HG02588 (cell line): ENCODE results near the gene OR4L1.
"Not testable (repeated sequence)": the region's sequence is repeated elsewhere in the genome, so short reads cannot be mapped to it uniquely, and the experiment has no call there.

Source experiments
- ATAC-seq: cut with Tn5 transposase; IDR thresholded peaks from one replicate; pipeline ENCODE4 v1.9.1; 2021; ENCODE audit warnings: mild to moderate bottlenecking, moderate library complexity; ENCODE audit not compliant: unreplicated experiment

Gene OR4L1, protein sequence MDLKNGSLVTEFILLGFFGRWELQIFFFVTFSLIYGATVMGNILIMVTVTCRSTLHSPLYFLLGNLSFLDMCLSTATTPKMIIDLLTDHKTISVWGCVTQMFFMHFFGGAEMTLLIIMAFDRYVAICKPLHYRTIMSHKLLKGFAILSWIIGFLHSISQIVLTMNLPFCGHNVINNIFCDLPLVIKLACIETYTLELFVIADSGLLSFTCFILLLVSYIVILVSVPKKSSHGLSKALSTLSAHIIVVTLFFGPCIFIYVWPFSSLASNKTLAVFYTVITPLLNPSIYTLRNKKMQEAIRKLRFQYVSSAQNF

DNA sequence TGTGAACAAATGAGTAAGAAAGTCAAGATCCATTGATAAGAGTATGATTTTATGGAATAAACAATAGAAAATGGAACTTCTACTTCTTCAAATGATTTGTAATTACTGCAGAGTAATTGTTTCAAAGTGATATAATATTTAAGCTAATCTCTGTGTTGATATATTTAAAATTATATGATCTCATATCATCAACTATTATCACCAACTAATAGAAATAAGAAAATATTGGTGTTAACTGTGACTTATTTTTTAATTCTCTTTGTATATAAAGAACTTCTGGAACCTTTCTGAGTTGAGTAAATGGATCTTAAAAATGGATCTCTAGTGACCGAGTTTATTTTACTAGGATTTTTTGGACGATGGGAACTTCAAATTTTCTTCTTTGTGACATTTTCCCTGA, at the start of gene OR4L1:
Gene OR4L1 (plus strand): TSS at position 301 of the 400 bp plus-strand sequence. CDS start 0 bp downstream, at position 301.
- ATAC-seq = no peak

DNA sequence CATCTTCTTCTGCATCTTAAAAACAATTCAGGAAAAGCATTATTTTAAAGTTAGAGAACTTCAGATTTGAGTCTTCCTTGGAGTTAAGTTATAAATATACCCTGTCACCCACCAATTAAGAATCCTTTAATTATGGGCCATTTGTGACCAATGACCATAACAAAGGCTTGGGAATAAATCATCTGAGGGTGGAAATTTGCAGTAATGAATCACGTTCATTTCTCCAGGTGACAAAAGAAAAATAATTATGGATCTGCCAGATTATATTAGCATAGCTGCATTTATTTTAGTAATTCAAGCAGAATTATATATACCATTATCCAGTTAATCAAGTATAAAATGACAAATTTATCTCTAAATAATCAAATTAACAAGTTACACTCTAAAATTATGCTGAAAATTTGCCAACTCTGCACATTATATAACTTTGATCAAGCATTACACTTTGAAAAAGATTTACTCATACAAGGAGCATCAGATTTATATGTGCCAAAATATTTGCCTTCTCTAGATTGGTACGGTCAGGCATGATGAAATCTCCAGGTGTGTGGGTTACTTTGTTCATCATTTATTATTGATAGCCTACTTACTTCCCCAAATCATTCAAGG, 40.5 kb upstream of the OR4L1 start, which contains the start of gene OR4K14:
Gene OR4K14 (minus strand): TSS at position 51 of the 609 bp plus-strand sequence. CDS start 4,114 bp downstream, outside the sequence.
- no peak for ATAC-seq

DNA sequence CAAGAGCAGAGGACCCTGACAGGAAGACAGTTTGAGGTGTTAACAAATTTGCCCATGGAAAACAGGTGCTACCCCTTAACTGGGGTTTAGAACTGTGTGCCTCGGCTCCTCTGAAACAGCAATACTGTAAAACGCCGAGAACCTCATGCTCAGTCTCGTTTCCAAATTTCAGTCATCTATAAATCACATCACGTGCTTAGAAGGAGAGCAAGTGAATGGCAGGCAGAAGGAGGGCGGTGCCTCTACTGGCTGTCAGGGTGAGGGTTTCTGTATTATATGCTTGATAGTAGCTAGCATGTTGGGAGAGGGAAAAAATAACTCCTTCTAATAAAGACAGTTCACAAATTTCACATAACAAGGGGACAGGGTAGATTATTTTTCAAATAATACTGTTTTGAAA, 28.8 kb upstream of the OR4L1 start:
- ATAC-seq = no peak

GRCh38 chr14:20035449-20035848, 24.4 kb upstream of the OR4L1 start:
- no peak for ATAC-seq

DNA sequence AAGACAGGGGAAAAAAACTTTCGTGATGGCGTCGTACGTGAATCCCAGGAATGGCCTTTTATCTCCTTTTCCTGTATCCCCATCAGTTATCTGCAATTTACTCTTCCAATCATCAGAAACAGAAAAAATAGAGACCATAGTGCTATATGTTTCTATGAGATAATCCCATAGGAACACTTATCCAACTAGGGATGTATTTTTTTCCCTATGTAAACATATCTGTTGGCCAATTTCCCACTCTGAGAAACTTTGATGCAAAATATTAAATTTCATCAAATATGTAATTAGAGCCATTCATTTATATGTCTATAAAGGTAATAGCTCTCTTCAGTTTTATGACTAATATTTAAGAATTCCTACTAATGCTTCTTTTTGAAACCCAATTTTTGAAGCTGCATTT, 23.9 kb upstream of the OR4L1 start, which contains the start of gene OR4K13:
Gene OR4K13 (minus strand): TSS at position 101 of the 400 bp plus-strand sequence. CDS start 1,280 bp downstream, outside the sequence.
- ATAC-seq = no peak

- no peak for ATAC-seq
Observed at GRCh38 chr14:20044243-20044642, 15.6 kb upstream of the OR4L1 start.

GRCh38 chr14:20048202-20048601, 11.6 kb upstream of the OR4L1 start:
- no peak for ATAC-seq

DNA sequence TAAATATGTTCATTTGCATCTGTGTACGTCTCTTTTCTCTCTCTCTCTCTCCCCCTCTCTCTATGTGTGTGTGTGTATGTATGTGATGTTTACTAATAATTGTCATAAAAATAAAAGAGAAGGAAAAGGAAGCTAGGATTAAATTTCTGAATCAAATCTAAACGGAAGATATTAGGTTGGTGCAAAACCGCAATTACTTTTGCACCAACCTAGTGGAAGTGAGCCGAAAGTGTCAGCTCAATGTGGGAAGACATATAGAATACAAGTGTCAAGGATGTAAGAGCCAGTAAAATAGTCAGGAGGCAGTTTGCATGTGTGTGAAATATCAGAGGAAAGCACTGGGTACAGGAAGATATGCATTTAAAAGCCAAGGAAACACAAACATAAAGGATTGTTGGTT, 32.2 kb downstream of the OR4L1 start:
- no peak for ATAC-seq

- no peak for ATAC-seq
Observed at GRCh38 chr14:20093442-20093841, 33.6 kb downstream of the OR4L1 start.

DNA sequence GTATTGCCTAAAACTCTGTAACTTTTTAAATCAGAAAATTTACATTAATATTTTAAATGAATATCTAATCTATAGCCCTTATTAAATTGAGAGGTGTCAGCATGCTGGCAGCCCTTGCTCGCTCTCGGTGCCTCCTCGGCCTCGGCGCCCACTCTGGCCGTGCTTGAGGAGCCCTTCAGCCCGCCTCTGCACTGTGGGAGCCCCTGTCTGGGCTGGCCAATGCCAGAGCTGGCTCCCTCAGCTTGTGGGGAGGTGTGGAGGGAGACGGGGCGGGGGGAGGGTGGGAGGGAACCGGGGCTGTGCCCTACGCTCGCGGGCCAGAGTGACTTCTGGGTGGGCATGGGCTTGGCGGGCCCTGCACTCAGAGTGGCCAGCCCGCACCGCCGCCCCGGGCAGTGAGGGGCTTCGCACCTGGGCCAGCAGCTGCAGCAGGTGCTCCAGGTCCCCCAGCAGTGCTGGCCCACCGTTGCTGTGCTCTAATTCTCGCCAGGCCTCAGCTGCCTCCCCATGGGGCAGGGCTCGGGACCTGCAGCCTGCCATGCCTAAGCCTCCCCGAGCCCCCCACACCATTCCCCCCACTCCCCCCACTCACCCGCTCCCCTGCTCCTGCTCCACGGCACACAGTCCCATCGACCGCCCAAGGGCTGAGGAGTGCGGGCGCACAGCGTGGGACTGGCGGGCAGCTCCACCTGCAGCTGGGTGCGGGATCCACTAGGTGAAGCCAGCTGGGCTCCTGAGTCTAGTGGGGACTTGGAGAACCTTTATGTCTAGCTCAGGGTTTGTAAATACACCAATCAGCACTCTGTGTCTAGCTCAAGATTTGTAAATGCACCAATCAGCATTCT, 39.3 kb downstream of the OR4L1 start:
- not testable (repeated sequence) for ATAC-seq

DNA sequence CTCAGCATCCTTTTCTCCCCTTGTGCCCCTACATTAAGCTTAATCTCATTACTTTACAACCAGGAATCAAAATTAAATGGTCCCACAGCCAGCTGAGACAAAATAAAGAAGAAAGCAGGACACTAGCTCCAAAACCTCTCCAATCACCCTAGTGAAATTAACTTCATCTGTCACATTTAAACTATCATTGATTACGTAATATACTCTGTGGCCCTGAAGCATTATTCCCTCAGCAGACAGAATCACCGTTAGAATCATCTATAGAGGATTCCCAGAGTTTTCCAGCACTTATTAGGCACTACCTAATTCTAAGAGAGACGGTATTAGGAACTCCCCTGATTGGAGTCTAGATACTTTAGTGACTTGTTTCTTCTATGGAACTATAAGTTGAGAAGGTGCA, 50.6 kb downstream of the OR4L1 start, which contains the start of gene OR4K17:
Gene OR4K17 (plus strand): TSS at position 302 of the 400 bp plus-strand sequence. CDS start 6,761 bp downstream, outside the sequence.
- ATAC-seq = no peak
